ENCODE data around the gene FAM200C. TPM values are rescaled to one million over a fixed set of nuclear protein-coding genes. Genes with fewer than 3 reads are reported as not detected.

FAM200C gene
- total and polyA plus RNA-seq, 10 donors, result 1.6 to 5.9 (median 2.5) TPM

DNA sequence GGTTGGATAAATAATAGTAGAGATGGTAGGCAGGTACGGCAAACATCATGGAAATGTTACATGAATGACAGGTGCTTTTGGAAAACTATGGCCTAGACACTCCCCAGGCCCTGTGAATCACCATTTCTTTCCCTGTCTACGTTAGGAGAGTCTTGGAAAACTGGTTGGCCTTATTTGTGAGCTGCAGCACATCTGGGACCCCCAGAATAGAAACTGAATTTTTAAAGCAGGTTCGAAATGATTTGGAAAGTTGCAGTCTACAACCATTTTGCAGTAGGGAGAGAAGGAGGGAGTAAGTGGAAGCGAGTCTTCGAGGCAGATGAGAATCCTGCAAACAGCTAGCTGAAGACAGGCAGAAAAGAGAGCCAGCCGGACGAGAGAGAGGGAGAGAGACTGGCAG, 42.5 kb downstream of the FAM200C start:
- intact Hi-C loops (cut with DNase I; ENCODE audit: low total_unique reads), result no loop called here
- TF ChIP-seq, protein P1, sequence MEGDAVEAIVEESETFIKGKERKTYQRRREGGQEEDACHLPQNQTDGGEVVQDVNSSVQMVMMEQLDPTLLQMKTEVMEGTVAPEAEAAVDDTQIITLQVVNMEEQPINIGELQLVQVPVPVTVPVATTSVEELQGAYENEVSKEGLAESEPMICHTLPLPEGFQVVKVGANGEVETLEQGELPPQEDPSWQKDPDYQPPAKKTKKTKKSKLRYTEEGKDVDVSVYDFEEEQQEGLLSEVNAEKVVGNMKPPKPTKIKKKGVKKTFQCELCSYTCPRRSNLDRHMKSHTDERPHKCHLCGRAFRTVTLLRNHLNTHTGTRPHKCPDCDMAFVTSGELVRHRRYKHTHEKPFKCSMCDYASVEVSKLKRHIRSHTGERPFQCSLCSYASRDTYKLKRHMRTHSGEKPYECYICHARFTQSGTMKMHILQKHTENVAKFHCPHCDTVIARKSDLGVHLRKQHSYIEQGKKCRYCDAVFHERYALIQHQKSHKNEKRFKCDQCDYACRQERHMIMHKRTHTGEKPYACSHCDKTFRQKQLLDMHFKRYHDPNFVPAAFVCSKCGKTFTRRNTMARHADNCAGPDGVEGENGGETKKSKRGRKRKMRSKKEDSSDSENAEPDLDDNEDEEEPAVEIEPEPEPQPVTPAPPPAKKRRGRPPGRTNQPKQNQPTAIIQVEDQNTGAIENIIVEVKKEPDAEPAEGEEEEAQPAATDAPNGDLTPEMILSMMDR (IDR thresholded peaks at IDR 0.05 in 8 of 11, conservative IDR thresholded peaks at IDR 0.05 in 3 of 11), result no peak
- 65 to 74% (median 72%) methylated on average over 7 of the region's 7 CpGs for WGBS, 5 donors
- Histone ChIP-seq H3K9me3 (no peaks in the 10 kb centered on the region), H3K27ac (peak overlapping the region in 3 of 8 donors; percentile 22 to 49 (median 41)), H3K36me3 (no peaks in the 10 kb centered on the region), H3K27me3 (replicated peaks in 1 of 7) (no peaks in the 10 kb centered on the region), H3K4me3 (no peak overlapping the region), H3K4me1 (peaks cover 0 to 21% (median 8%) of the 10 kb centered on the region in 6 donors)
- DNase-seq, result no peak

DNA sequence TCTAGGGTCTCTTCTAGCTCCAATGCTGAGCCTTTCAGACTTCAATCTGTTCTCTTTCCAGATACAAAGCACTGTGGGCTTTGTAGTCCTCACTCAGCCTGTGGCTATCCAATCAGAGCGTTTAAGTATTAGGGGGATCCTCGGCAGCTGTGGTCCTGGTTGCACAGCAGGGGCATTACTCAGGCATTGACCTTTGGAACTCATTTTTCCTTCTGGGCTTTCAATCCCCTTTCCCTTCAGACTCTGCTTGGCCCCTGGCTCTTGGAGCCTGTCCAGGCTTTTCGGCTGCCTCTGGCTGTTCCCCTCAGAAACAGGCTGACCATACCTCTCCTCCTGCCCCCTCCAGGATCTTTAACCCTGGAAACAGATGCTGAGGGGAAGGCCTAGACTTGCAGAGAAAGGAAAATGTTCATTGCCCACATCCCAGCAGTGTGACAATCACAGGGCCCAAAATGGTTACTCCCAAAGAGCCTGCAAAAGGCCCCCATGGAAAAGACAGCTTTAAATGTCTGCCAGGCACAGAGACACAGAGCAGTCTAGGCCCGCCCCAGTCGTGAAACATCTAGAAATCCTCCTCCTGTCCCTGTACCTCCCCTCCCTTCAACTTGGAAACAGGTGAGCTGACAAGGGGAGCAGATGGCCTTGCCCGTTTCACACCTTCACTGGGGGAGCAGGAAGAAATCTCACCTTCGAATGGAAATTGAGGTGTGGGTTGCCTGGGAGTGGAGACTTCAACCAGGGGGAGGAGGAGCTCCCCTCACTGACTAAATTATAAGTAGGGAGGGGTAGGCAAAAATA, 43.1 kb downstream of the FAM200C start:
- Histone ChIP-seq H3K27ac (peak overlapping the region in 1 of 8 donors; percentile 49), H3K4me3 (no peak overlapping the region), H3K9me3 (no peaks in the 10 kb centered on the region), H3K36me3 (no peaks in the 10 kb centered on the region), H3K4me1 (peaks cover 0 to 21% (median 8%) of the 10 kb centered on the region in 6 donors), H3K27me3 (replicated peaks in 1 of 7) (no peaks in the 10 kb centered on the region)
- intact Hi-C loops (cut with DNase I; ENCODE audit: low total_unique reads), result no loop called here
- WGBS, 5 donors, result 74 to 88% (median 78%) methylated on average over 7 of the region's 7 CpGs
- no peak for DNase-seq
- TF ChIP-seq POLR2A (IDR thresholded peaks at IDR 0.05) (no peak), POLR2AphosphoS5 (IDR thresholded peaks at IDR 0.05) (no peak)
- TF ChIP-seq, protein P1 (IDR thresholded peaks at IDR 0.05 in 8 of 11, conservative IDR thresholded peaks at IDR 0.05 in 3 of 11), result no peak

DNA sequence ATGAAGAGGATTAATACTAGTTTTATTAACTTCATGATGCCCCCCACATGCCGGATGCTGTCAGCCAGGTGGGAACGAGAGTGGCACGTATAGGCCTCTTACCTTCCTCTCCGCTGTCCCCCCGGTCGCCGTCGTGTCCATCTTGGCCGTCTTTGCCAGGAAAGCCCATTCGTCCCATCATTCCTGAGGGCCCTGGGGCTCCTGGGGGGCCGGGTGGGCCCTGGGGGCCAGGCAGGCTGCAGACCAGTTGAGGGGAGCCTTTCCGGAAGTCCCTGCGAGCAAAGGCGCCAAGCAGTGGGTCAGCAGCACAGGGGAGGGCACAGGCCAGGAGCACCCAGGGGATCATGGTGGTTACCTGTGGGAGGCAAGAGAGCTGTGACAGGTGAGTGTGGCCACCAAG, 45.2 kb downstream of the FAM200C start:
- Histone ChIP-seq H3K9me3 (no peaks in the 10 kb centered on the region), H3K4me3 (no peak overlapping the region), H3K27ac (no peak overlapping the region), H3K36me3 (no peaks in the 10 kb centered on the region), H3K27me3 (replicated peaks in 1 of 7) (no peaks in the 10 kb centered on the region), H3K4me1 (peaks cover 0 to 21% (median 8%) of the 10 kb centered on the region in 6 donors)
- DNase-seq, result no peak
- TF ChIP-seq POLR2A (IDR thresholded peaks at IDR 0.05), result no peak
- TF ChIP-seq, protein P1 (IDR thresholded peaks at IDR 0.05 in 8 of 11, conservative IDR thresholded peaks at IDR 0.05 in 3 of 11), result no peak
- no peak for TF ChIP-seq POLR2AphosphoS5 (IDR thresholded peaks at IDR 0.05)
- 90 to 95% (median 91%) methylated on average over 13 to 14 of the region's 14 CpGs for WGBS, 5 donors
- intact Hi-C loops (cut with DNase I; ENCODE audit: low total_unique reads), result no loop called here

DNA sequence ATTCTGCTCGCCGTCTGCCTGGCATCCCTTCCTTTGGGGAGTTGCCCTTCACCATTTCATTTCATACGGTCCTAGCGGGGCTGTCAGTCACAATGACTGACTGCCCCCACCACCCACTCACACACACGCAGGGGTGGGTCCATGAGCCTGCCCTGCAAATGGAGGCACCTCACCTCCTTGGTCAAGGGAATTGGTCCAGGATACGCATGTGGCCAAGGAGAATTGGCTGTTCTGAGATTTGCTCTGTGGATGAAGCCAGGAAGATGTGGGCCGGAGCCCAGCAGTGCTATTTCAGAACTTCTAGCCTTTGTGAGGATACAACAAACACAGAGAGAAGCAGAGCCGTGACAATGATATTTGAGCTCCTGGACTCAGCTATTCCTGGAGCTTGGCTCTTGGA, 46.5 kb downstream of the FAM200C start:
- 85 to 95% (median 90%) methylated on average over 8 of the region's 8 CpGs for WGBS, 5 donors
- no peaks in the 10 kb centered on the region for H3K9me3 ChIP-seq
- H3K4me1 ChIP-seq, result peaks cover 0 to 17% (median 6%) of the 10 kb centered on the region in 6 donors
- TF ChIP-seq POLR2AphosphoS5 (IDR thresholded peaks at IDR 0.05) (no peak), POLR2A (IDR thresholded peaks at IDR 0.05) (no peak)
- TF ChIP-seq, protein P1 (IDR thresholded peaks at IDR 0.05 in 8 of 11, conservative IDR thresholded peaks at IDR 0.05 in 3 of 11), result no peak
- intact Hi-C loops (cut with DNase I; ENCODE audit: low total_unique reads), result no loop called here
- H3K36me3 ChIP-seq, result no peaks in the 10 kb centered on the region
- no peak overlapping the region for H3K27ac ChIP-seq
- no peak overlapping the region for H3K4me3 ChIP-seq
- no peak for DNase-seq
- no peaks in the 10 kb centered on the region for H3K27me3 ChIP-seq (replicated peaks in 1 of 7)

Data from spleen (tissue), 11 donors.